H1 (cell line): ENCODE results near the gene NEUROG1. TPM values are rescaled to one million over a fixed set of nuclear protein-coding genes. Genes with fewer than 3 reads are reported as not detected.

Experiments
- CTCF ChIA-PET: fragments of 300-600 bp; sonication (Branson Sonifier 250); formaldehyde crosslinking; loops from one replicate; lab custom pipeline; 2021; ENCODE audit not compliant: partially characterized antibody; lab: Charles Lee
- POLR2A ChIA-PET: fragments of 300-600 bp; sonication (Branson Sonifier 250); formaldehyde crosslinking; loops from one replicate; lab custom pipeline; 2021; ENCODE audit warnings: inconsistent platforms; ENCODE audit not compliant: partially characterized antibody; lab: Charles Lee
- DNase-seq, 2 experiments: peaks; one replicate each; pipeline versions ENCODE4 v3.0.0 to v3.0.0-alpha.2; 2010 to 2022; ENCODE audit warnings: low spot score in 2 of 2, low read depth in 1 of 2, mixed read lengths in 1 of 2
- FAIRE-seq: peaks from 2 replicates; lab custom pipeline; 2011; peaks lifted over from hg19 to GRCh38; lab: Jason Lieb, UNC
- H2AFZ ChIP-seq: 2 replicates; pipeline ENCODE4 v1.8.1; 2012; ENCODE audit warnings: low read length, inconsistent platforms
- H2AK5ac ChIP-seq: 2 replicates; pipeline ENCODE4 v1.6.1; 2013; ENCODE audit warnings: low read depth, low read length
- H2BK120ac ChIP-seq: replicated peaks from 2 replicates; pipeline ENCODE3; 2013; ENCODE audit warnings: low read depth, low read length, inconsistent platforms
- H2BK12ac ChIP-seq: 2 replicates; pipeline ENCODE4 v1.6.1; 2013; ENCODE audit warnings: low read depth, low read length
- H2BK15ac ChIP-seq: 2 replicates; pipeline ENCODE4 v1.6.1; 2013; ENCODE audit warnings: low read length
- H2BK20ac ChIP-seq: 2 replicates; pipeline ENCODE4 v1.6.1; 2013; ENCODE audit warnings: low read length
- H2BK5ac ChIP-seq: 2 replicates; pipeline ENCODE4 v1.6.1; 2013; ENCODE audit warnings: low read depth, low read length
- H3K14ac ChIP-seq: 2 replicates; pipeline ENCODE4 v1.6.1; 2013; ENCODE audit warnings: inconsistent platforms; ENCODE audit not compliant: insufficient read length
- H3K18ac ChIP-seq: 2 replicates; pipeline ENCODE4 v1.6.1; 2013; ENCODE audit warnings: low read length; ENCODE audit errors: extremely low read depth
- H3K23ac ChIP-seq: 2 replicates; pipeline ENCODE4 v1.6.1; 2013; ENCODE audit warnings: inconsistent platforms; ENCODE audit not compliant: insufficient read length
- H3K23me2 ChIP-seq: 2 replicates; pipeline ENCODE4 v1.6.1; 2013; ENCODE audit warnings: low read depth, low read length
- H3K27ac ChIP-seq: 2 replicates; pipeline ENCODE4 v1.6.1; 2011; ENCODE audit warnings: low read depth, low read length, inconsistent platforms
- H3K27me3 ChIP-seq, 4 experiments: replicated peaks in 1 of 4; 1 replicate in 1 of 4; 2 replicates in 3 of 4; pipeline versions ENCODE4 v1.6.1 to v1.8.1; 2011 to 2013; ENCODE audit warnings: low read length in 3 of 4, mild to moderate bottlenecking in 3 of 4, inconsistent platforms in 2 of 4, mixed read lengths in 2 of 4, moderate library complexity in 1 of 4; ENCODE audit not compliant: control insufficient read depth in 3 of 4, insufficient read depth in 3 of 4; ENCODE audit errors: extremely low read depth in 1 of 4
- H3K36me3 ChIP-seq, 4 experiments: 2 replicates each; pipeline versions ENCODE4 v1.6.1 to v1.8.1; 2011 to 2013; ENCODE audit warnings: mild to moderate bottlenecking in 4 of 4, low read length in 3 of 4, moderate library complexity in 2 of 4, control low read depth in 1 of 4, inconsistent platforms in 1 of 4; ENCODE audit not compliant: insufficient read depth in 4 of 4, control insufficient read depth in 2 of 4
- H3K4ac ChIP-seq: replicated peaks from 2 replicates; pipeline ENCODE3; 2013; ENCODE audit warnings: low read length, low read depth, mixed read lengths, inconsistent platforms; ENCODE audit not compliant: insufficient read length
- H3K4me1 ChIP-seq, 4 experiments: replicated peaks in 1 of 4; 1 replicate in 1 of 4; 2 replicates in 3 of 4; pipeline versions ENCODE4 v1.6.1 to v1.8.1; 2011 to 2013; ENCODE audit warnings: low read length in 3 of 4, inconsistent platforms in 2 of 4, mixed read lengths in 1 of 4; ENCODE audit not compliant: insufficient read depth in 4 of 4, control insufficient read depth in 3 of 4
- H3K4me2 ChIP-seq, 2 experiments: 2 replicates each; pipeline versions ENCODE4 v1.6.1 to v1.8.1; 2011 to 2013; ENCODE audit warnings: low read depth in 2 of 2, low read length in 2 of 2, control low read depth in 1 of 2, inconsistent platforms in 1 of 2, mild to moderate bottlenecking in 1 of 2; ENCODE audit not compliant: insufficient read depth in 1 of 2
- H3K4me3 ChIP-seq, 4 experiments: fragments of 200-600, 300-600 bp in 1 of 4; sonication (generic), shearing (Covaris generic), sonication (Bioruptor Twin) in 1 of 4; 2 replicates each; pipeline versions ENCODE4 v1.5.1 to v1.8.1; 2011 to 2016; ENCODE audit warnings: low read length in 4 of 4, low read depth in 3 of 4, control low read depth in 2 of 4, inconsistent platforms in 2 of 4, mild to moderate bottlenecking in 2 of 4, mixed read lengths in 1 of 4, moderate library complexity in 1 of 4; ENCODE audit not compliant: insufficient read depth in 2 of 4; ENCODE audit errors: extremely low read depth in 1 of 4
- H3K56ac ChIP-seq: replicated peaks from 2 replicates; pipeline ENCODE3; 2013; ENCODE audit warnings: low read depth, mild to moderate bottlenecking, mixed read lengths, low read length, inconsistent platforms; ENCODE audit not compliant: insufficient read length
- H3K79me1 ChIP-seq: 2 replicates; pipeline ENCODE4 v1.6.1; 2013; ENCODE audit warnings: low read depth, low read length, control low read depth
- H3K79me2 ChIP-seq, 2 experiments: 2 replicates each; pipeline versions ENCODE4 v1.6.1 to v1.8.1; 2012 to 2013; ENCODE audit warnings: low read length in 2 of 2, mild to moderate bottlenecking in 2 of 2, inconsistent platforms in 1 of 2; ENCODE audit not compliant: insufficient read depth in 2 of 2, control insufficient read depth in 1 of 2
- H3K9ac ChIP-seq, 4 experiments: replicated peaks in 1 of 4; 1 replicate in 1 of 4; 2 replicates in 3 of 4; pipeline versions ENCODE4 v1.6.1 to v1.8.1; 2011 to 2013; ENCODE audit warnings: low read depth in 3 of 4, low read length in 3 of 4, control low read depth in 2 of 4, mild to moderate bottlenecking in 2 of 4, moderate library complexity in 2 of 4, inconsistent platforms in 1 of 4; ENCODE audit errors: extremely low read depth in 1 of 4
- H3K9me3 ChIP-seq, 2 experiments: 2 replicates each; pipeline versions ENCODE4 v1.6.1 to v1.8.1; 2012 to 2013; ENCODE audit warnings: mild to moderate bottlenecking in 2 of 2, moderate library complexity in 2 of 2, control low read depth in 1 of 2, inconsistent platforms in 1 of 2, low read depth in 1 of 2, low read length in 1 of 2, mixed read lengths in 1 of 2; ENCODE audit not compliant: insufficient read depth in 2 of 2
- H4K20me1 ChIP-seq, 2 experiments: replicated peaks in 1 of 2; 2 replicates each; pipeline versions ENCODE3 to v1.8.1; 2011 to 2013; ENCODE audit warnings: inconsistent platforms in 2 of 2, low read length in 2 of 2, mild to moderate bottlenecking in 1 of 2; ENCODE audit not compliant: insufficient read depth in 2 of 2, control insufficient read depth in 1 of 2
- H4K5ac ChIP-seq: 2 replicates; pipeline ENCODE4 v1.6.1; 2013; ENCODE audit warnings: low read length, low read depth, mixed read lengths, inconsistent platforms; ENCODE audit not compliant: insufficient read length
- H4K8ac ChIP-seq: 2 replicates; pipeline ENCODE4 v1.8.0; 2013; ENCODE audit warnings: mild to moderate bottlenecking, moderate library complexity, low read length, inconsistent platforms; ENCODE audit not compliant: insufficient read depth; ENCODE audit errors: extremely low read depth
- H4K91ac ChIP-seq: replicated peaks from 2 replicates; pipeline ENCODE3; 2013; ENCODE audit warnings: low read length, mixed read lengths, inconsistent platforms; ENCODE audit not compliant: insufficient read length
- BCL11A ChIP-seq, 2 experiments: IDR thresholded peaks; one replicate each; pipeline ENCODE4 v1.6.1; 2011; ENCODE audit warnings: low read depth in 2 of 2, low read length in 2 of 2, mild to moderate bottlenecking in 2 of 2
- CEBPB ChIP-seq: IDR thresholded peaks from 2 replicates; pipeline ENCODE4 v1.6.1; 2012; ENCODE audit warnings: low read depth, low read length
- CHD2 ChIP-seq: IDR thresholded peaks from 2 replicates; pipeline ENCODE4 v1.6.1; 2012; ENCODE audit warnings: low read length, improper control_type of control experiment
- EP300 ChIP-seq, 2 experiments: IDR thresholded peaks; 1 replicate in 1 of 2; 2 replicates in 1 of 2; pipeline ENCODE4 v1.6.1; 2011 to 2012; ENCODE audit warnings: low read depth in 2 of 2, low read length in 2 of 2, mild to moderate bottlenecking in 2 of 2, borderline replicate concordance in 1 of 2, inconsistent platforms in 1 of 2, moderate library complexity in 1 of 2
- KDM1A ChIP-seq: fragments of 200-600, 300-600 bp; sonication (generic); IDR thresholded peaks from 2 replicates; pipeline ENCODE4 v1.7.1; 2016; ENCODE audit warnings: mild to moderate bottlenecking, low read length, borderline replicate concordance
- MAX ChIP-seq: IDR thresholded peaks from 2 replicates; pipeline ENCODE4 v1.6.1; 2012; ENCODE audit warnings: inconsistent platforms
- PHF8 ChIP-seq: fragments of 200-600 bp; sonication (generic); conservative IDR thresholded peaks from 2 replicates; pipeline ENCODE4 v1.7.1; 2012; ENCODE audit warnings: low read depth, mild to moderate bottlenecking, inconsistent platforms, low read length, moderate library complexity
- POLR2A ChIP-seq, 2 experiments: IDR thresholded peaks; 1 replicate in 1 of 2; 2 replicates in 1 of 2; pipeline ENCODE4 v1.6.1; 2011; ENCODE audit warnings: low read depth in 2 of 2, low read length in 2 of 2, mild to moderate bottlenecking in 2 of 2; ENCODE audit errors: control extremely low read depth in 1 of 2
- RFX5 ChIP-seq: IDR thresholded peaks from 2 replicates; pipeline ENCODE4 v1.6.1; 2011; ENCODE audit warnings: low read depth, low read length, improper control_type of control experiment, borderline replicate concordance
- SAP30 ChIP-seq: fragments of 300-600 bp; sonication (generic); IDR thresholded peaks from 2 replicates; pipeline ENCODE4 v1.7.1; 2012; ENCODE audit warnings: low read length, moderate library complexity, mild to moderate bottlenecking, inconsistent platforms; ENCODE audit not compliant: insufficient read depth, insufficient replicate concordance
- TBP ChIP-seq: IDR thresholded peaks from 2 replicates; pipeline ENCODE4 v1.6.1; 2011; ENCODE audit warnings: low read depth, low read length, improper control_type of control experiment
- USF2 ChIP-seq: IDR thresholded peaks from 2 replicates; pipeline ENCODE4 v1.6.1; 2011; ENCODE audit warnings: low read length, improper control_type of control experiment
- YY1 ChIP-seq: IDR thresholded peaks from 2 replicates; pipeline ENCODE4 v1.6.1; 2011; ENCODE audit warnings: low read depth, mild to moderate bottlenecking, low read length
- WGBS, 2 experiments: shearing (Covaris generic) in 1 of 2; methylation state at CpG; one replicate each; pipeline versions ENCODE4 v1.1.6 to v1.1.7; 2013 to 2015; ENCODE audit warnings: low lambda C conversion rate in 2 of 2, mixed read lengths in 2 of 2, inconsistent platforms in 1 of 2, low coverage in 1 of 2, missing lambda C conversion rate in 1 of 2; ENCODE audit not compliant: insufficient replicate concordance in 2 of 2, insufficient coverage in 1 of 2, insufficient read length in 1 of 2; ENCODE audit errors: extremely low coverage in 1 of 2, missing lambda C conversion rate in 1 of 2; 5-methylcytosine and 5-hydroxymethylcytosine counted together
- polyA plus RNA-seq, 7 experiments: library from polyadenylated mRNA; depleted of rRNA in 3 of 7; stranded (reverse) in 5 of 7; unstranded in 2 of 7; fragments of >200 nt in 5 of 7; fragments of 200-250 nt in 2 of 7; gene quantifications; 1 replicate in 5 of 7; 2 replicates in 1 of 7; 4 replicates in 1 of 7; pipeline versions ENCODE4 v1.2.1 to v1.2.3, GENCODE V29; 2011 to 2013; ENCODE audit warnings: missing spikeins in 2 of 7, mixed read lengths in 2 of 7
- total RNA-seq: library from RNA; stranded (reverse); fragmentation: NEBNext Ultra II Directional; extraction: Animal tissue kit (Norgen Biotek cat#: 25700); gene quantifications from 2 replicates; pipeline ENCODE4 v1.2.1, GENCODE V29; 2021

The NEUROG1 gene
- total and polyA plus RNA-seq, 2 of the 8 experiments (the other 6 are each of a cell fraction or from before 2014, with no cell fraction given), result not detected

DNA sequence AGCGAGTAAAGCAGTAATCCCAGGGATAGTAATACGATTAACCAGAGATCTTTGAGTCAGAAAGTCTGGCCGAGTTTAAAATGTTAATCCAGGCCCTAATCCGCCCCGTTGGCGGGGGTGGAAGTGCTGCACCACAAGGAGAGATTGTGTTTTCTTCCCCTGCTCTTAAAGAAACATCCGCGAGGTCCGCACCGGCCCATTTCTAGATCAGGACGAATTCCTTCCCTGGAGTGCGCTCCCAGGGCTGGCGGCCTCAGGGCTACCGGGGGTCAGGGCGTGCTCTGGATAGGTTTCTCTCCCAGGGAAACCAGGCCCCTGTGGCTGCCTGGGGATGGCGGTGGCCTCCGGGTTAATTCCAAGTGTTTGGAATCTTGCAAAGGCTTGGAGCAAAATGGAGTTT, 9.3 kb upstream of the NEUROG1 start:
- H3K9me3 ChIP-seq, result no peaks in the 10 kb centered on the region
- no peak overlapping the region for H3K14ac ChIP-seq
- DNase-seq, result no peak
- no peaks in the 10 kb centered on the region for H3K79me1 ChIP-seq
- 9% methylated on average over 17 of the region's 17 CpGs; no CpG with 5 or more reads in 1 of the 2 experiments for WGBS, 2 experiments
- peaks cover 94 to 100% (median 99%) of the 10 kb centered on the region in 4 experiments for H3K27me3 ChIP-seq
- peak overlapping the region in 1 of 4 experiments; percentile 50; a peak in 2 of 8 replicates for H3K4me3 ChIP-seq
- H2BK120ac ChIP-seq, result no peak overlapping the region
- H4K20me1 ChIP-seq, result peaks cover 12 to 53% of the 10 kb centered on the region in 2 experiments
- no peak overlapping the region for H2BK20ac ChIP-seq
- H3K79me2 ChIP-seq, result no peaks in the 10 kb centered on the region
- H3K4me2 ChIP-seq, result peak overlapping the region; percentile 12 to 73; a peak in 3 of 4 replicates
- H3K27ac ChIP-seq, result no peak overlapping the region
- H3K36me3 ChIP-seq, result no peaks in the 10 kb centered on the region; a peak in 1 of 8 replicates
- H2BK5ac ChIP-seq, result no peak overlapping the region
- ChIA-PET POLR2A (no interaction called here), CTCF (interaction anchor here (0.9 to 10.4 kb wide), 5 partner anchors 61 to 83 kb away, joined by 3 to 122 read pairs (median 4); no protein-coding TSS in a partner anchor)
- H4K91ac ChIP-seq, result no peak overlapping the region
- H3K4ac ChIP-seq, result no peak overlapping the region
- H2AK5ac ChIP-seq, result no peak overlapping the region
- no peak overlapping the region for H3K56ac ChIP-seq
- H3K4me1 ChIP-seq, result peaks cover 6 to 13% (median 10%) of the 10 kb centered on the region in 4 experiments; a peak in 6 of 7 replicates
- no peak overlapping the region for H2BK15ac ChIP-seq
- no peak overlapping the region for H3K18ac ChIP-seq
- no peak overlapping the region for H2AFZ ChIP-seq
- no peak for FAIRE-seq
- no peak overlapping the region for H4K5ac ChIP-seq
- no peak overlapping the region for H3K23ac ChIP-seq
- H3K23me2 ChIP-seq, result no peaks in the 10 kb centered on the region; the same call in 1 of the 2 replicates
- H4K8ac ChIP-seq, result no peak overlapping the region
- H2BK12ac ChIP-seq, result no peak overlapping the region
- H3K9ac ChIP-seq, result no peak overlapping the region
- TF ChIP-seq BCL11A (IDR thresholded peaks at IDR 0.05; ENCODE audit: low read depth in 2 of 2, low read length in 2 of 2) (no peak), EP300 (IDR thresholded peaks at IDR 0.05; ENCODE audit: borderline replicate concordance in 1 of 2, low read depth in 2 of 2, low read length in 2 of 2) (no peak), TBP (no peak), YY1 (no peak), PHF8 (no peak), SAP30 (no peak), MAX (no peak), POLR2A (IDR thresholded peaks at IDR 0.05; ENCODE audit: control extremely low read depth in 1 of 2, low read depth in 2 of 2, low read length in 2 of 2) (no peak), CHD2 (no peak), USF2 (no peak), RFX5 (no peak), KDM1A (no peak), CEBPB (no peak)
